ENCODE data around the gene ARHGAP24.

The ARHGAP24 gene

DNA sequence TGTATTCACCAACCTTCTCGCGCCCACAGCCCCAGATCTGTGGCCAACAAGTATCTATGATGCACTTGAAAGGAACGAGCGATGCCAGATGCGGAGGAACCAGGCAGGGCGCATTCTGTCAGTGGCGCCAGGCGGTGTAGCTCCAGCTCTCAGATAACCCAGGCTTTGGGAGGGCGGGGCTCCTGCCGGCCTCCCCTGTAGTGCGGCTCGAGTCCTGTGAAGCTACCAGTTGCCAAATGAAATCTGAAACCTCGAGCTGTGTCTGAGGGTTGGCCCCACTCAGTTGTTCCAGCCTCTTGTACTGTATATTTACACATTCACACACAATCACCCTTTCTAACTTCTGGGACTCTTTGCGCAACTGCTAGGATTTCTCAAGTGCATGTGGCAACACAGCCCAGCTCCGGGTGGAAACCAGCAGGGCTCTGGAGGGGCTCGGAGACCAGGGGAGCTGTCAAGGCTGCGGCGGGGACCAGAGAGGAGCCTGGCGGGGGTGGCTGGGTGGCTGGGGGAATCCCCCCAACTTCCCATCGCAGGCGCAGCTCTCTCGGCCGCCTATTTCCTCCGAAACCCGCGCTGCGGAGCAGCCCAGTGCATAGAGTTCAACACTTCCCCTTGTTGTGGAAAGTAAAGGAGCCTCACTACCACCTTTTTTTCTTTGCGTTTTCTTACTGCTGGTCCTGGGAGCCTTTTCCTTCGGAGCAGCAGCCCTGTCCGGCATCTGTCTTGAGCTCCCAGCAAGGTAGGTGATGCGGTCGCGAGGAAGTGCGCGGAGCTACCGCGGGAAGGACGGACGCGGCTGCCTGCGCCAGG is at the start of gene ARHGAP24:
ARHGAP24 (plus strand) TSS at position 333 of the 813 bp plus-strand sequence.
- H3K27me3 ChIP-seq (ENCODE audit: insufficient read depth, low read length) = no peaks in the 10 kb centered on the region
- peaks cover 37% of the 10 kb centered on the region for H3K79me2 ChIP-seq (ENCODE audit: control insufficient read depth, insufficient read depth, low read length, unreplicated experiment)
- peaks cover 35% of the 10 kb centered on the region for H3K4me1 ChIP-seq (ENCODE audit: control insufficient read depth, insufficient read depth, low read length, unreplicated experiment)
- peak within 1 kb of the TSS; percentile 72 for H2AFZ ChIP-seq (ENCODE audit: low read length, unreplicated experiment)
- H3K27ac ChIP-seq (ENCODE audit: low read depth, low read length) = peak within 1 kb of the TSS; percentile 81
- no peaks in the 10 kb centered on the region for H3K36me3 ChIP-seq (ENCODE audit: insufficient read depth, low read length)
- H3K4me3 ChIP-seq (ENCODE audit: low read depth, low read length) = peak within 1 kb of the TSS; percentile 87

DNA sequence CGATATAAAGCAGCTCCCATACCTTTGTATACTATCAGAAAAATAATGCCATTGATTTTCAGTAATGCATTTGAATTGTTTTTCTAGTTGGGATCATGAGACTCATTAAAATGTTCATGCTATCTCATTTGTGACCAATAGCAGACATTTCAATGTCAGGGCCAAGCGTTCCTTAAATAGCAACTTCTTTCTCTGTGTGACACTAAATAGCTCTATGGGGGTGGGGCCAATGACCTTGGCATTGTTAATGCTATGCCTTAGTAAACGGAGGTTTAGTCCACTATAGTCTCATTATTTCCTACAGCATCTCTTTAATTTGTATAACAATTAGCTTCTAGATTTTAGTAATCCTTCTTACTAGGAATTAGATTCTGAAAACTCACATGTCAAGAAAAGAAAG is 48.6 kb upstream of the ARHGAP24 start:
- Histone ChIP-seq H3K36me3 (ENCODE audit: insufficient read depth, low read length) (no peaks in the 10 kb centered on the region), H3K27ac (ENCODE audit: low read depth, low read length) (no peak overlapping the region), H3K4me3 (ENCODE audit: low read depth, low read length) (no peak overlapping the region), H2AFZ (ENCODE audit: low read length, unreplicated experiment) (no peak overlapping the region), H3K27me3 (ENCODE audit: insufficient read depth, low read length) (no peaks in the 10 kb centered on the region), H3K79me2 (ENCODE audit: control insufficient read depth, insufficient read depth, low read length, unreplicated experiment) (no peaks in the 10 kb centered on the region), H3K4me1 (ENCODE audit: control insufficient read depth, insufficient read depth, low read length, unreplicated experiment) (peaks cover 11% of the 10 kb centered on the region)

DNA sequence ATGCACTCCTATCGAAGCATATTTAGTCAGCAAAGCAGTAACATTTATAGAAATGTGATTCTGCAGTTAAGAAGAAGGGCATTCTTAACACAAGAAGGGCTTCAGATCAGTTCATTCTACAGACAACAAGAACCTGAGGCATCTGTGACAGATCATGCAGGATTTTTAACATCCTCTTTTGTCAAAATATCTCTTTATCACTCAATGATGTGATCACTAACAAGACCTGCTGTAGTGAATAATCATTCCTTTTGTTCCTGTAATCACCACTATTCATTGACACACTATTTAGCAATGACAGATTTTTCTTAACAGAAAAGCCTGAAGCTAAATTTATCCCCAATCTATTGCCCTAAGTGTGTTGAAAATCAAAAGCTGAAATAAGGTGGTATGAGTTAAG is 47.8 kb upstream of the ARHGAP24 start:
- no peaks in the 10 kb centered on the region for H3K36me3 ChIP-seq (ENCODE audit: insufficient read depth, low read length)
- H3K79me2 ChIP-seq (ENCODE audit: control insufficient read depth, insufficient read depth, low read length, unreplicated experiment) = no peaks in the 10 kb centered on the region
- H3K4me3 ChIP-seq (ENCODE audit: low read depth, low read length) = no peak overlapping the region
- H2AFZ ChIP-seq (ENCODE audit: low read length, unreplicated experiment) = no peak overlapping the region
- H3K27me3 ChIP-seq (ENCODE audit: insufficient read depth, low read length) = no peaks in the 10 kb centered on the region
- no peak overlapping the region for H3K27ac ChIP-seq (ENCODE audit: low read depth, low read length)
- peaks cover 11% of the 10 kb centered on the region for H3K4me1 ChIP-seq (ENCODE audit: control insufficient read depth, insufficient read depth, low read length, unreplicated experiment)

DNA sequence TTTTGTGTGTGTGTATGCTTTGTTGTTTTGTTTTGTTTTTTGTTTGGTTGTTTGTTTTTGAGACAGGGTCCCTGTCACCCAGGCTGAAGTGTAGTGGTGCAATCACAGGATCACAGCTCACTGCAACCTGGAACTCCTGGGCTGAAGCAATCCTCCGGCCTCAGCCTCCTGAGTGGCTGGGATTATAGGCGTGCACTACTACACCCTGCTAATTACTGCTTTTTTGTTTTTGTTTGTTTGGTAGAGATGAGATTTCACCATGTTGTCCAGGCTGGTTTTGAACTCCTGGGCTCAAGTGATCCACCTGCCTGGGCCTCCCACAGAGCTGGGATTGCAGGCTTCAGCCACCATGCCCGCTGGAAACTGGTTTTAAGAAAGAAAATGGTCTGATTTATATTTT is 44.7 kb upstream of the ARHGAP24 start:
- Histone ChIP-seq H3K27ac (ENCODE audit: low read depth, low read length) (no peak overlapping the region), H3K79me2 (ENCODE audit: control insufficient read depth, insufficient read depth, low read length, unreplicated experiment) (no peaks in the 10 kb centered on the region), H3K4me3 (ENCODE audit: low read depth, low read length) (no peak overlapping the region)

DNA sequence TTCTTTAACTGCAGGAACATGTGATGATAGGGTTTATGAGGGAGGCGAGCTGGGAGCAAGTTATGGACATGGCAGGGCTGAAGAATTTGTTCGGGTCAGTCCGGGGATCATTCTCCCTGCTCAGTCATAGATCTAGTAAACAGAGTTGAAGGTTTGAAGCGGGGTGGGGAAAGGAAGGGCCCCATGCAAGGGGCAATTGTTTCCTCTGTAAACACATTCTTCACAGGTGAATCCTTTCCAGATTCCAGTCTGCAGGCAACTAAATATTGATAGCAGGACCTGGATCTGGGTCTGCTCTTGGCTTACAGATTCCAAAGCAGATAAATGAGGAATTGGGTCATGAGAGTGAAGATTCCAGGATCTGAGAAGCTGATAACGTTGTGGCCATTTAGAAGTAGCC is 44.3 kb upstream of the ARHGAP24 start:
- Histone ChIP-seq H3K79me2 (ENCODE audit: control insufficient read depth, insufficient read depth, low read length, unreplicated experiment) (no peaks in the 10 kb centered on the region), H3K27me3 (ENCODE audit: insufficient read depth, low read length) (no peaks in the 10 kb centered on the region), H3K4me1 (ENCODE audit: control insufficient read depth, insufficient read depth, low read length, unreplicated experiment) (no peaks in the 10 kb centered on the region), H3K27ac (ENCODE audit: low read depth, low read length) (no peak overlapping the region), H3K4me3 (ENCODE audit: low read depth, low read length) (no peak overlapping the region), H2AFZ (ENCODE audit: low read length, unreplicated experiment) (no peak overlapping the region), H3K36me3 (ENCODE audit: insufficient read depth, low read length) (no peaks in the 10 kb centered on the region)

More for the DNA sequence above, 44.7 kb upstream of the ARHGAP24 start:
- Histone ChIP-seq H3K4me1 (ENCODE audit: control insufficient read depth, insufficient read depth, low read length, unreplicated experiment) (no peaks in the 10 kb centered on the region), H2AFZ (ENCODE audit: low read length, unreplicated experiment) (no peak overlapping the region), H3K36me3 (ENCODE audit: insufficient read depth, low read length) (no peaks in the 10 kb centered on the region), H3K27me3 (ENCODE audit: insufficient read depth, low read length) (no peaks in the 10 kb centered on the region)

DNA sequence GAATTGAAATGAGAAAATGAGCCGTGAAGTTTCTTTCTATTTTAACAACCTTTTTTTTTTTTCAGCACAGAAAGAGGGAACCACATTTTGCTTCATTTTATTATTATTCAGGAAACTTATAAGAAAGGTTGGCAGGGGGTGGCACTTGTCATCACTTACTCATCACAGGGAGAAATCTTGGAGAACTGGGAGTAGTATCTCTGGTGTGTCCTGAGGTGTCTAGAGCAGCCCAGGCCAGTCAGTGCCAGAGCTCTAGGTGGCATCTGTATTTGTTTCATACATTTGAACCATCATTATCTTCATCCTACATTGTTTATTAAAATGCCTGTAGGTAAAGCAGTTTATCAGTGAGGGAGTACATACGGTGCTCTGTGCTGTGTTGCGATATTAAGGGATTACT is 43.8 kb upstream of the ARHGAP24 start:
- no peak overlapping the region for H3K27ac ChIP-seq (ENCODE audit: low read depth, low read length)
- no peaks in the 10 kb centered on the region for H3K36me3 ChIP-seq (ENCODE audit: insufficient read depth, low read length)
- H3K4me1 ChIP-seq (ENCODE audit: control insufficient read depth, insufficient read depth, low read length, unreplicated experiment) = no peaks in the 10 kb centered on the region
- no peak overlapping the region for H2AFZ ChIP-seq (ENCODE audit: low read length, unreplicated experiment)
- no peaks in the 10 kb centered on the region for H3K79me2 ChIP-seq (ENCODE audit: control insufficient read depth, insufficient read depth, low read length, unreplicated experiment)
- H3K4me3 ChIP-seq (ENCODE audit: low read depth, low read length) = no peak overlapping the region
- no peaks in the 10 kb centered on the region for H3K27me3 ChIP-seq (ENCODE audit: insufficient read depth, low read length)

DNA sequence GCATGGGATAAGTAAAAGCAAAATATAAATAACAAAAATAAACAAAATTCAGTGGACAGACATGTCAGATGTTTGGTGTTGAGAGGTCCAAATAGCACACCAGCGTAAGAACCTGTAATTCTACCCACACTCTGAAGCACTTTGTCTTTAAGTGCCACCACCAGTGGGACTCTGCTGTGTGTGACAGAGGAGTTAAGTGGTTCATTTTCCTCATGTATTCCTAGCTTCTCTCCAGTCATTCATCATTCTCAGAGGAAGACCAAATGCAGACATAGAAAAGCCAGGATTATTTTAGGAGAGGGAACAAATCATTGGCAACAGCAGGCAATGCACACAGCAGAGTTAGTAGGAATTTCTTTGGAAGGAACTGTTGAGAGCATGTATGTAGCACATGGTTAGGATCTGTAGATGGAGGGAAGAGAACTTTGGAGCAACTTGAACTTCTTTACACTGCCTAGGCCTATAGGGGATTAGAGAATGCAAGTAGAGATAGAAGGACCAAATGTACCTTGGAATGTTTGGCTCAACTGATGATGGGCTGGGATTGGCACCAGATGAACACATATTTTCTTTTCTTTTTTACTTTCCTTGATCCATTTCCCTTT is 43.0 kb upstream of the ARHGAP24 start:
- no peak overlapping the region for H2AFZ ChIP-seq (ENCODE audit: low read length, unreplicated experiment)
- H3K4me1 ChIP-seq (ENCODE audit: control insufficient read depth, insufficient read depth, low read length, unreplicated experiment) = no peaks in the 10 kb centered on the region
- H3K79me2 ChIP-seq (ENCODE audit: control insufficient read depth, insufficient read depth, low read length, unreplicated experiment) = no peaks in the 10 kb centered on the region
- no peaks in the 10 kb centered on the region for H3K36me3 ChIP-seq (ENCODE audit: insufficient read depth, low read length)
- no peaks in the 10 kb centered on the region for H3K27me3 ChIP-seq (ENCODE audit: insufficient read depth, low read length)
- H3K27ac ChIP-seq (ENCODE audit: low read depth, low read length) = no peak overlapping the region
- no peak overlapping the region for H3K4me3 ChIP-seq (ENCODE audit: low read depth, low read length)

DNA sequence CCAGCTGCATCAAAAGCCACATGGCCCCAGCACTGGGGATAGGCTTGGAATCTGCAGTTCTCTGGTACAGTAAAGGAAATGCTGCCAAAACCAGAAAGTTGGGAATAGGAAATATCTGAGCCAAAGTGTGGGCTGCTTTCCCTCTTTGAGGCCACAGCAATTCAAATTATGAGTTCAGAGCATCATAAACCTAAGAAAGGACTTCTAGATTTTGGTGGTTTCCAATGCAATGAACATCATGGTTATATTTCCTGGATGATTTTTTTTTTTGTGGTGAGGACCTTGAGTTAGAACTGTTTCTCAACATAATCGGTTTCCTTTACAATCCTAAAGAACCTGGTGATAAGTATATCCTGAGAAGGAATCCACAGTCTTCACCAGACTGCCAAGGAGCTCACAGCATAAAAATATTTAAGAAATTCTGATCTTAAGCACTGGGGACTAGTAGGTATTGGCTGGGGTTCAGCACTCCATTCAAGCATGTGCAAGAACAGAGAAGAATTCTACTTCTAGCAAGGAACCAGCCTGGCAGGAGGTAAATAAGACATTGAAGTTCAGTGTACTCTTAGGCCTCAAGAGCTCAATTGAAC is 29.8 kb upstream of the ARHGAP24 start:
- Histone ChIP-seq H3K27ac (ENCODE audit: low read depth, low read length) (no peak overlapping the region), H3K79me2 (ENCODE audit: control insufficient read depth, insufficient read depth, low read length, unreplicated experiment) (no peaks in the 10 kb centered on the region), H2AFZ (ENCODE audit: low read length, unreplicated experiment) (no peak overlapping the region), H3K4me1 (ENCODE audit: control insufficient read depth, insufficient read depth, low read length, unreplicated experiment) (no peaks in the 10 kb centered on the region), H3K36me3 (ENCODE audit: insufficient read depth, low read length) (no peaks in the 10 kb centered on the region), H3K4me3 (ENCODE audit: low read depth, low read length) (no peak overlapping the region), H3K27me3 (ENCODE audit: insufficient read depth, low read length) (no peaks in the 10 kb centered on the region)

DNA sequence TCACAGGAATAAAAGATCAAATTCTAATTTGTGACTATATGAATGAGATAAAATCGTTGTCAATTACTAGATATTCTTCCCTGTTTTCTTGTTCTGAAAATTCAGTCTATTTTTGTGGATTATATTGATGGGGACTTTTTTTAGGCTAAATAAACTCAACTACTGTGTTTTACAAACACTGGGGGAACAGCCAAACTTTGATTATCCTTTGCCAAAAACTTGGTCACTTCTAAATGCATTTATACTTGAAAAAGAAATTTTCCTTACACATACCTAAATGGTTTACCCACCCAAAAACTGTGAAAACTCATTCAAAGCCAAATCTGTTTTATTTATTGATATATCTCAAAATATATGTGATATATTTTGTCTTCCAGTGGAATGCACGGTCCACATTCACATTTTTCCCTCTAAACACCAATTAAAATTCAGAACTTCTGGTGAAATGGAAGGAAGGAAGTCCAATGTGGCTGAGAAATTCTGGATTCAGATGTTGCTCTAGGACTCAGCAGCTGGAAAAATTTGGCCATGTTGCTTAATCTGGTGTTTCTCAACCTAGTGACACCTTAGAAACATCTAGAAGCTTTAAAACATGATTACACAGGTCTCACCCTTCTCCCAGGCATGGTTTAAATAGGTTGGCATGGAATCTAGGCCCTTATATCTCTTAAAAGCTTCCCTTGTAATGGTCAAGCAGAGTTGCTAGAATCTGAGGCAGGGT is 28.6 kb upstream of the ARHGAP24 start:
- Histone ChIP-seq H2AFZ (ENCODE audit: low read length, unreplicated experiment) (no peak overlapping the region), H3K79me2 (ENCODE audit: control insufficient read depth, insufficient read depth, low read length, unreplicated experiment) (no peaks in the 10 kb centered on the region), H3K36me3 (ENCODE audit: insufficient read depth, low read length) (no peaks in the 10 kb centered on the region), H3K27me3 (ENCODE audit: insufficient read depth, low read length) (no peaks in the 10 kb centered on the region), H3K4me1 (ENCODE audit: control insufficient read depth, insufficient read depth, low read length, unreplicated experiment) (no peaks in the 10 kb centered on the region), H3K4me3 (ENCODE audit: low read depth, low read length) (no peak overlapping the region), H3K27ac (ENCODE audit: low read depth, low read length) (no peak overlapping the region)

DNA sequence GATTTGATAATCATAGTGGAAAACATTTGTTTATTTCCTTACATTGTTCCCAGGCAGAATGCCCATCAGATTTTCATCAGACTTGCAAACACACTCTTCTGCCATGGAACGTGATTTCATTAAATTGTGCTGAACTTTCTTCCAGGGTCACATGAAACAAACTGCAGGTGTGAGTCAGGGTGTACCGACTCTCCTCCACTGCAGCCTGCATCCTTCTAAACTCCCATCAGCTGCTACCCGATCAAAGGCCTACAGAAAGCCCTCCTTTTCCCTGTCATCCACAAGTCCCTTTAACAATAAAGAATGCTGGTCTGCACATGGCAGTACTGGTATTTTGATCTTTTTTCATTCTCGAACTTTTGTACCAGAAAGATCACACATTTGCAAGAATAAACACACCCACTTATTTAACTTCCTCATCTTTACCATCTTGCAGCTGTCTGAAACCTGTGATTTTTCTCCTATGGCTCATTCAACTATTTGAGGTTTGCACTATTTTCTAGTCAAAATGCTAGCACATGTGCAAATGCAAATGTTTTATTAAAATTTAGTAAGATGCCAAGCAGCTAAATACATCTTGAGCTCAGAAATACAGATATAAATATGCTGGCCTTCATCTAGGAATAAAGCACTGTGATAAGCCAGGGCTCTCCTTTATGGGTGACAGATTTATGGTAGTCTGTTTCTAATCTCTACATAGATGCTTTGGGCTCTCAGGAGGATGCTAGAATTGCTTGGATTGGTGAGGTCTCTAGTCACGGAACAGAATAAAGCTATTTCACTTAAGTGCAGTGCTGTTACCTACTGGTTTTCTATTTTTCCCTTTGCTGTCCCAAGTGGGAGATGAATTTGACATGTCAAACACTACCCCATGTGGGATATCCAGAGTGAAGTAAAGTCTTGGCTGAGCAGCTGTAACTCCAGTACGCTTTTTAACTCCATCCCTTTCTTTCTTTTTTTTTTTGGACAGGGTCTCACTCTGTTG is 25.8 kb upstream of the ARHGAP24 start:
- no peaks in the 10 kb centered on the region for H3K79me2 ChIP-seq (ENCODE audit: control insufficient read depth, insufficient read depth, low read length, unreplicated experiment)
- H3K27me3 ChIP-seq (ENCODE audit: insufficient read depth, low read length) = no peaks in the 10 kb centered on the region
- H3K4me3 ChIP-seq (ENCODE audit: low read depth, low read length) = no peak overlapping the region
- no peak overlapping the region for H3K27ac ChIP-seq (ENCODE audit: low read depth, low read length)
- no peaks in the 10 kb centered on the region for H3K4me1 ChIP-seq (ENCODE audit: control insufficient read depth, insufficient read depth, low read length, unreplicated experiment)
- H2AFZ ChIP-seq (ENCODE audit: low read length, unreplicated experiment) = no peak overlapping the region
- H3K36me3 ChIP-seq (ENCODE audit: insufficient read depth, low read length) = no peaks in the 10 kb centered on the region

Measured in ACC112 (cell line).